Stimulated activated CD8-positive, alpha-beta memory T cell treated with anti-CD3 and anti-CD28 coated beads, Interleukin-4, amount 100 ng/mL, for 4 hours (primary cell): Measurements from ENCODE around the gene PIAS4.

Source experiments
- DNase-seq, 2 donors: peaks; one replicate each; pipeline ENCODE4 v3.0.0-alpha.2; 2020; ENCODE audit warnings: low read depth in 2 of 2, low spot score in 1 of 2

The PIAS4 gene

DNA sequence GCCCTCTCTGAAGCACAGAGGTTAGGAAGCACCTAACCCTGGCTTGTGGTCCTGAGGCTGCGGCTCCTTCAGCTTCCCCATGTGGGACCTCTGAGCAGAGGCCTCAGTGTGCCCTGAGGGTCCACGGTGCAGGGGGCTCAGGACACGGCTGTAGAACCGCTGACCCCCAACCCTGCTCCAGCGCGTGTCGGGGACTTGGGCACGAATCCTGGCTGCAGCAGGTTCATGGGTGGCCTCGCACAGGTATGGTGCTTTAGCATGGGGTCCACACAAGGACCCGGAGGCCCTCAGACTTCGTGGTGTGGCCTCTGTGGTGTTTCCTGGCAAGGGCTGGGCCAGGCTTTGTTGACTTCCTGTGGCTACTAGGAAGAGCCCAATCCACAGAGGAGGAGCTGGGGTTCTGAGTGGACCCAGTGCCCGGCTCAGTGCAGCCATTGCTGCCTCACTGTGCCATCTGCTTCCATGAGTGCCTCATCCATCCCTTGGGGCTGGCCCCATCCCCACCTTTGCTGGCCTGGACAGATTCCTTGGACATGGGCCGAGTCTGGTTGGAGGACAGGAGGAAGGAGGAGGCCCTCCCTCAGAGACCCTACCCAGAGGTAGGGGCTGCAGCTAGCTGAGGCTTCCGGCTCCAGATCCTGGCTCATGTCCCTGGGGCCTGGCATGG, 34.7 kb downstream of the PIAS4 start:
- DNase-seq: no peak

- DNase-seq: no peak
Measured at GRCh38 chr19:4042731-4043082, 35.2 kb downstream of the PIAS4 start.

- DNase-seq: no peak
Measured at GRCh38 chr19:4043401-4043800, 35.9 kb downstream of the PIAS4 start.

DNA sequence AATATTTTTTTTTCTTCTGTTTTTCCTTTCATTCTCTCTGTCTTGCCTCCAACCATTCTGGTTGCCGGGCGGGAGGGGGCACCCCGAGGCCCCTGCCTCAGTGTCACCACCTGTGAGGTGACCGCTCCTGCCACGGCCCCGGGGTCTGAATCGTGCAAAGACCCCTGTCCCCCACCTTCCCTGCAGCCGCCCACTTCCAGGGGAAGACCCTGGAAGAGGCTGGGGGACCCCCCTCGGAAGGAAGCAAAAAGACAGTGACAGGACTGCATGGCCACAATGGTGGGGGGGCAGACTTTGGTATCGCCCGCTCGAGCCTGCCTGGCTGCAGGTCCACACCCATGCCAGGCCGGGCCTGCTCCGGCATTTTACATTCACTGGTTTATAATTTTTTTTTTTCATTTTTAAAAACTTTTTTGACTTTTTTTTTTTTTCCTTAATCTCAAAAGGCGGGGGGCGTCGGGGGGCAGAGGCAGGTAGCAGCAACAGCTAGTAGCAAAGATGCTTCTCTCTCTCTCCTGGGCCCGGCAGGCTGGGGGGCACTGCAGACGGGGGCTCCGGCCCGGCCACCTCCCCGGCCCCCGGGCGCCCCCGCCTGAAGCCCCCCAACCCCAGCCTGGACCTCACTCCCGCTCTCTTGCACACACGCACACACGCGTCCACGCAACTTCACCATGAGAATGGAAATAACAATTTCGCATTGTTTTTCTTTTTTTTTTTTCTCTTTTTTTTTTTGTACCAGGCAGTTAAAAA, 36.6 kb downstream of the PIAS4 start:
- no peak for DNase-seq

DNA sequence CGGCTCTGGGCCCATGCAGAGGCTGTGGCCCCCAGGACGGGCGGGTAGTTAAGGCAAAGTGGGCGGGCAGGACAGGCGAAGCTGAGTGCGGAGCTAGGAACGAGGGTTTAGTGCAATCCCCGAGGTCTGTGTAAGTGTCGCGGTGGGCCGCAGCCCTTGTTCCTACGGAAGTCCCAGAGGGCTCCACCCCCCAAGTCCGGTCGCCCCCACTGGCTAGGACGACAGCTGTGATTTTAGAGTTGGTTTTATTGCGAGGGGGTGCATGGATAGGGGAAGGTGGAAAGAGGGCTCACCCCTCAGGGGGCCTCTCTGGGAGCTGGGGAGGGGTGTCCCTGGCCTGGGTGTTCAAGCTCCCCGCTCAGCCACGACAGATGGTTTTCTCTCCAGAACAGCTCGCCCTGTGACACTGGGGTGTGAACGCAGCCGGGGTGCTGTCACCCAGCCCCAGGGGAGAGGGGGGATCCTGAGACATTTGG, 37.5 kb downstream of the PIAS4 start:
- no peak for DNase-seq

- no peak for DNase-seq
Measured at GRCh38 chr19:4045597-4046361, 38.2 kb downstream of the PIAS4 start.

DNA sequence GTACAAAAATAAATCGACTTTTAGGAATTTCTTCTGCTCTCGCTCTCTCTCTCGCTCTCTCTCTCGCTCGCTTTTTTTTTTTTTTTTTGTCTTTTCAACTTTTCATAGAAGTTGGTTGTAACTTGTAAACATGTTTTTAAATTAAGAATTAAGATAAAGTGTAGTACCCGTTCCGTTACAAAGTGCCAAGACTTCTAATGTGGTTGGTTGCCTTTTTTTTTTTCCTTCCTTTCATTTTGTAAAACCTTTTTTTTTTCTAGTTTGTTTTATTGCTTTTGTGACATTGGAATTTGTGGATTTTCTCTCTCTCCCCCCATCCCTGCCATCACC, 38.8 kb downstream of the PIAS4 start:
- DNase-seq: no peak

GRCh38 chr19:4046946-4047683, 39.6 kb downstream of the PIAS4 start:
- DNase-seq: no peak

GRCh38 chr19:4049432-4049831, 41.9 kb downstream of the PIAS4 start:
- no peak for DNase-seq

- no peak for DNase-seq
Measured at GRCh38 chr19:4051175-4052101, 43.9 kb downstream of the PIAS4 start.

DNA sequence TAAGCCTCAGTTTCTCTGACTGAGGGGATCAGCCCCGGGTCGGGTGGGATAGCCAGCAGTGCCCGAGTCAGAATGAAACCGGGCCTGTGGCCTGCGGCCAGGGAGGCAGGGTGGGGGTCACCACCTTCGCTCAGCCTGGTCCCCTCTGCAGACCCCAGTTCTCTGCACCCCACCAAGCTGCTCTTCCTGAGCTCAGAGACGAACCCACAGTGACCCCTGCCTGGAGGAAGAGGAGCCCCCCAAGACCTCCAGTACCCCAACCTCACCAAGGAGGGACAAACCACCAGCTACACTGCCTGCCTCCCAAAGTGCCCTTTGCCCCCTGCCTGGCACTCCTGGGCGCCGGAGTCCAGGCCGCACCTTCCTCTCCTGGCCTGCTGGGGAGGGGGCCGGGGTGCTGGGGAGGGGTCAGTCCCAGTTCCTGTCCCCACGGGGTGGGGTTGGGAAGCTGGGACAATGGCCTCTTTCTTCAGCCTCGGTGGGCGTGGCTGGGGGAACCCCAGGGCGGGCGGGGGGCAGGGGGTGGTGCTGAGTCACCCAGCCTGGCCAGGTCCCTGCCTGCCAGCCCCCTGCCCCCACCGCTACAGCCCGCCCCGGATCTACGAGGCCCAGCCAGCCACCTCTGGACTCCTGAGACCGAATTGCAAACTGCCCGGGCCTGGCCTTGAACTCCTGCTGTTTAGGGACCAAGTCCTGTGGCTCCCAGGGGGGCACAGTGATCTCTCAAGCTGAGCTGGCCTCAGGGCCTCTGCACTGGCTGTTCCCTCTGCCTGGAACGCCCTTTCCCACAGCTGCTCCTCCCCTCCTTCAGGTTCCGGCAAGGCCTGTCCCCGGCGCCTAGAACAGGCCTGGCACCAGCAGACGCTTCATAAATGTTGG, 44.8 kb downstream of the PIAS4 start:
- DNase-seq: no peak

- no peak for DNase-seq
Measured at GRCh38 chr19:4052993-4053422, 45.5 kb downstream of the PIAS4 start.

DNA sequence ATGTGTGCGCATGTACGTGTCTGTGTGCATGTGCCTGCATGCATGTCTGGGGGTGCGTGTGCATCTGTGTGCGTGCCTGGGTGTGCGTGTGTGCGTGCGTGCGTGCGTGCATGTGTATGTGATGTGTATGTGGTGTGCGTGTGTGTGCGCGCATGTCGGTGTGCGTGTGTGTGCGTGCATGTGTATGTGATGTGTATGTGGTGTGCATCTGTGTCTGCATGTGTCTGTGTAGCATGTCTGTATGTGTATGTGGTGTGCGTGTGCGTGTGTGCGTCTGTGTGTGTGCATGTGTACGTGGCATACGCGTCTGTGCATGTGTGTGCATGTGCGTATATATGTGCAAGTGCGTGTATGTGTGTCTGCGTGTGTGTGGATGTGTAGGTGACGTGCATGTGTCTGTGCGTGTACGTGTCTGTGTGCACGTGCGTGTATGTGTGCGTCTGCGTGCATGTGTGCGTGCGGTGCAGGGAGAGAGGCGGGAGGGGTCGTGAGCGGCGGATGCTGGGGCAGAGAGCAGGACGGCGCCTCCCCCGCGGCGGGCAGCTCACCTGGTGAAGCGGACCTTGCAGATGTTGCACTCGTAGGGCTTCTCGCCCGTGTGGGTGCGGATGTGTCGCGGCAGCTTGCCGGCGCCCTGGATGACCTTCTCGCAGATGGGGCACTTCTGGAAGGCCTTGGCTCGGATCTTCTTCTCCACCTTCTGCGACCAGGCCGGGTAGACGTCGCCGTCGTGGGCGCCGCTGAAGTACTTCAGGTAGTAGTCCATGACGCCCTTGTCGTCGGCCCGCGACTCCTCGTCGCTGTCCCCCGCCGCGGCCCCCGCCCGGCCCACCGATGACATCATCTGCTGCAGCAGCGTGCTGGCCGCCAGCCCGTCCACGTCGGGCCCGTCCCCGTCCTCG, 46.1 kb downstream of the PIAS4 start:
- no peak for DNase-seq

- DNase-seq: no peak
Measured at GRCh38 chr19:4054441-4055208, 47.1 kb downstream of the PIAS4 start.

DNA sequence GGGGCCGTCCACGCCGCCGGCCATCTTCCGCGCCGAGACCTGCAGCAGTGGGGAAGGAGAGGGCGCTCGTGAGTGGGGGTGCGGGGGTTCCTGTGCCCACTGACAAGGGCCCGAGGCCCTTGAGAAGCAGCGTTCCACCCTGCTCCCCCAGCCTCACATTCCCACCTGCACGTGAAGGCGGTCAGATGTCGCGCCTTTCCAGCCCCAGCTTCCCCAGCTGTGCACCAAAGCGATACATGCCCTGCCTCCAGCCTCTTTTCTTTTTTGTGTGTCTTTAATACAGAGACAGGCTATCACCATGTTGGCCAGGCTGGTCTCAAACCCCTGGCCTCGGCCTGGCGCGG, 47.6 kb downstream of the PIAS4 start:
- DNase-seq: no peak

GRCh38 chr19:4057931-4058692, 50.6 kb downstream of the PIAS4 start:
- DNase-seq: peak; percentile 42 to 70
